ENCODE results near the gene ABLIM1.

Gene ABLIM1

GRCh38 chr10:114645706-114646105 is 12.4 kb downstream of the ABLIM1 start:
- no peak for DNase-seq

GRCh38 chr10:114643158-114643557 is 14.9 kb downstream of the ABLIM1 start:
- DNase-seq: no peak

DNA sequence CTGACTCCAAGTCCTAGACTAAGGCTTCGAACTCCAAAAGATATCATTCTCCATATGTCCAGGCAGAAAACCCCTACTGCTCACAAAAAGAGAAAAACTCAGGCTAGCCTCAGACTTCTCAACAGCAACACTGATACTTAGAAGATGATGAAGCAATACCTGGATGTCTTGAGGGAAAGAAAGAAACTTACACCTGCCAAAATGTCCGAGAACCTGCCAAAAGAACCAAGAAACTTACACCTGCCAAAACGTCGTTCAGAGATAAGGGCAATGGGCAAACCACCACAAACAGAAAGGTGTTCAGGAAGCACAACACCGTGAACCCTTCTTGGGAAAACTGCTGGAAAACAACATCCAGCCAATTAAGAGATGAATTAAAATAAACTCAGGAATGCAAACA is 15.3 kb downstream of the ABLIM1 start:
- DNase-seq: no peak

DNA sequence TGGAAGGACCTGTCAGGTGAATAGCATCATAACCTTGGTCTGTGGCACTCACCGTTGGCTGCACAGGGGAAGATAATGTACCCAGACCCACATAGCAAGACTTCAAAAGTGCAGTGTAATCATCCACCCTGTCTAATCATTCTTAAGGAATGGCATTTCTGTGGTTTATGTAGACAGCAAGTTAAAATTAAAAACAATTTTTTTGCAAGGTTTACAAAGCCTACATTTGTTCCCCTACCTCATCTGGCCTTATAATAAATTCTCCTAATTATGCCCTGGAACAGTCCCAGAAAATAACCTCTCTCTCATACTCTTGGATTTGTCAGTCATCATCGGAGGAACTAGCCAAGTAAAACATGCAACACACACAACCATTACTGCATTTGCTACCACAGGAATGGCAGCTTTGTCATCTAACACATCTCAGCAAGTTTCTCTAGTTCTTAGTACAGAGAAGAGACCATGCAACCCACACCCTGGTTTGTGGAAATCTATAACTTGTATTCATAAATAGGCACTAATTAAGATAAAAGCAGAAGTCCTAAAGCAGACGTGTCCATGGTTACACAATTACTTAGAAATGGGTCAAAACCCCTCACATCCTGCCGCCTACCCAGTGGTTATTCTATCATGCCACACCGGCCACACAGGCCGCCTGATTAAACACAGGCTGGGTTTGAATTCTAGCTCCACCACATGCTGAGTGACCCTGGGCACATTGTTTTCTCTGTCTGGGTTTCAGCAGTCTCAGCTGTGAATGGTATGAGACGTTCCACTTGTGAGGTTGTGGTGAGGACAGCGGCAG is 19.1 kb downstream of the ABLIM1 start:
- DNase-seq: no peak

DNA sequence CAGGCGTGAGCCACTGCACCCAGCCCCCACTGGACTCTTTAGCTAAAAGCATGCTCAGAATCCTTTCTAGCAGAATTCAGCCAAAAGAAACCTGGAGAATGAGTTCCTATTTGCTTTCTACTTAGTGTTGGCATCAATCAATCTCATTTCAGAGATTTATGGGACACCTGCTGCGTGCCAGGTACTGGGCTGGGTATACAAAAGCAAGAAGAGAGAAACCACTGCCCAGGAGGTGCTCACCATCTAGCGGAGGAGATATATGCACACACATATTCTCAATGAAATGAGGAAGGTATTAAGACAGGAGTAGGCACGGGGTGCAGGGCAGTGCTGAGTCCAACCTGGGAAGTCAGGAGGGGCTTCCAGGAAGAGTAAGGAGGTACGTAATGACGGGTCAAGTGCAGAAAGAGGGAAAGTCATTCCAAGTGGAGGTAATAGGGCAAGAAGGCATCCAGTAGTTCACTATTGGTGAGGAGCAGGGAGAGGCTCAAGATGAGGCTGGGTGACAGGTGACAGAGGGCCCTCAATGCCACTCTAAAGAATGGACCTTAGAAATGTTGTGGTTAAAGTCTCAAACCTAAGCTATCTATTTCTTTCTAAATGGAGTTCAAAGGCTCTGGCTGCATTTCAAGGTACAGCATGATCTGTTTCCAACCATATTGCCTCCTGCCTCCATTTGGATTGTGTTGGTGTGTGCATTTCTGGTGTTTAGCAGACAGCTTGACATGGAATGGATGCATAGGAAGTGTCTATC is 22.1 kb downstream of the ABLIM1 start:
- DNase-seq: no peak

- no peak for DNase-seq
These were observed 23.0 kb downstream of the ABLIM1 start for GRCh38 chr10:114635101-114635500.

DNA sequence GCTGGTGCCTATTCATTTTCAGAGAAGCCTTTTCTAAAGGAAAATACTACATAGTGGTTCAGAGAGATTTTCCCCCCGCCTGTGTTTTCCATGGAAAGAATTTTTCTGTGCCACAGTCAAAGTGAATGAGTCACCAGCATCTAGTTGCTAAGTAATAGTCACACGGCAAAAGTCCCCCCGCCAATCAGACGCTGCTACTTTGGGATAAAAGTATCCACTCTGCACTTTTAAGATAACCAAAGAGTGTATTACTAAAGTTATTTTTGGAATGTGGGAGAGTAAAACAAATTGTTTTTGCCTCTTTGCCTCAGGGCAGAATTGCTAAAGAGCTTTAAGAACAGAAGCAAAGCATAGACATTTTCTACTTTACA is 23.5 kb downstream of the ABLIM1 start:
- DNase-seq: no peak

- no peak for DNase-seq
These were observed 25.0 kb downstream of the ABLIM1 start for GRCh38 chr10:114632869-114633715.

DNA sequence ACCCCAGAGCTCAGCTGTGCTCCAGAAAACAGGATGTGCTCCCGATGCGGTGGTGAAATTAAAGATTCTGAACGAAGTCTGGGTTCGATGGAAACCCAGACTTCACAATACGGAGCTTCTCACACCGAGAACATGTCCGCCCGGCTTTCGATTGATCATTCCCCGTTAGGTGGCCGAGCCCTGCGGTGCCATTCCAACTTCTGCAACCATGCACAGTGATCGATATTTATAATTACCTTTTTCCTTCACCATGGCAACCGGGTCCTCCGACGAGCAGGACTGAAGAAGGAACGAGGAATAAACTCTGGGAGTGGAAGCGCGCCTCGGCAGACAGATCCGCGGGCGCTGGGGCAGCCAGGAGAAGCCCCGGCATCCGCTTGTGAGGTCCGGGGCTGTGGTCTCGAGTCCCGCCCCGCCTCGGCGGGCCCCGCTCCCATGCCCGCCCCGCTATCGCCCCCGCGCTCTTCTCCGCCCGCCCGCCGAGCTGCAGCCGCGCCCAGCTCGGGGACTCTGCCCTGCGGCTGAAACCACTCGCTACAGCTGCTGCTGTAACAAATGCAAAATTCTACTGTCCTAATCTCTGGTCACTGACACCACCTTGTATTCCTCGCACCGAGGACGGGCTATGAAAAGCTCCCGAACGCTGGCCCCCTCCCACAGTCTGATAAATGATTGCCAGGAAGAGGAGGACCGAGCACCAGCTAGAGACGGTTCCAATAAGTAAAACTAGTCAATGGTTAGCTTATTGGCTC is 26.2 kb downstream of the ABLIM1 start:
- no peak for DNase-seq

DNA sequence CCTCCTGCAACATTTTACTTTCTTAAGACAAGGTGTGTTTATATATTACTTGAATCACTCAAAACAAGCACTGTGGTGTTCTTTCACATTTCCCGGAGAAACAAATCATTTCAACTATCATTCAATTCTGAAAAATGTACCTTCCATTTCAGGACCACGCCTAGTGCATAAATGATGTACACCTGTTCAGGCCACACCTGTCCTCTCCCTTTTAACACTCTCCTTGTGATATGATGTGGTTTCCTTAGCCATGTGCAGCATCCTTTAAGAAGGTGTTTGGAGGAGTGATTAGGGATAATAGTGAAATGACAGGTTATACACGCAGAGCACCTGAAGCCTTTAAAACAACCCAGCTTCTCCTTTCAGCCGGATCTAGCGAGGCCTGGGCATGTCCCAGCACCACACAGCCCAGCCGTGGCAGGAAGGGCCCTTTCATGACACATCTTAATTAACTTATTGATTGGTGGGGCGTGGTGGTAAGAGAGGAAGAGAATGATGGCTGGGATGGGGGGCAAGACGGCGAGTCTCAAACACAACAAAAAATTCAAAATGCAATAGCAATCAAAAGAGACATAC is 26.9 kb downstream of the ABLIM1 start:
- no peak for DNase-seq

DNA sequence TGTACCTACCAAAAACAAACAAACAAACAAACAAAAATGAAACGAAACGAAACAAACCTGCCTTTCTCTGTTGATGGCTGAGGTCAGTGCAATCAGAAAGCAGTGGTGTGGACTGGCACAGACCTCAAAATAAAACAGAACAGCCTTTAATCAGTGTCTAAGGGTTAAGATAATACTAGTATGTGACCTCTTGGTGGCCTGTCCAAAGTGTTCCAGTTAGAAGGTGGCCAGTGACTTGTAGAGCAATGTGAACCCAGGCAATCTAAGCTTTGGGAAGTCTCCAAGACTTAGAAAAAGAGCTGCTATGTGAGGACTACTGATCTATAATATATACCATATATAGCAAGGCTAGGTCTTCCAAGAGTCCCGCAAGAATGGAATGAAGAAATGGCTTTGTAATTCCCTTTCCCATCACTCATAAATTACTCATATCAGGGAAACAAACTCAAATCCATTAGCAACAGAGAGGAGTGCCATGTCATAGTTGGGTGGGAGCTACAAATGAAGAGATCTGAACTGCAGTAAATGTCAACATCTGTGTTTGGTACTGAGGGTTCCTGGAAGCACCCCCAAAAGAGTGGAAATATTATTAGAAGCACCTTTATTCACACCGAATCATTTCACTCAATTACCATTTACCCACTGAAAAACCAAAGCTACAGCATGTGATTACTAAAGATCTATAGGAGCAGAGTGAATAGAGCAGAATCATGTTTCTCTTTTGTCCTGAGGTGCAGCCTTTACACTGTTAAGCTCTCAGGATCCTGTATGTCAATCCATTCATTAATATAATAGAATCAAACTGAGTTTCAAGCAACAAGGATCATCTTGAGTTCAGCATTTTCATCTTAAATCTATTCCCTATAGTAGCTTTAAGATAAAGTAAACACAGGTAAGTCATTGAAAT is 28.0 kb downstream of the ABLIM1 start:
- DNase-seq: no peak

- no peak for DNase-seq
These were observed 28.8 kb downstream of the ABLIM1 start for GRCh38 chr10:114629083-114629823.

- DNase-seq: no peak
These were observed 30.0 kb downstream of the ABLIM1 start for GRCh38 chr10:114628106-114628505.

GRCh38 chr10:114626841-114627240 is 31.2 kb downstream of the ABLIM1 start:
- no peak for DNase-seq

- no peak for DNase-seq
These were observed 32.9 kb downstream of the ABLIM1 start for GRCh38 chr10:114624951-114625780.

GRCh38 chr10:114624422-114624821 is 33.7 kb downstream of the ABLIM1 start:
- no peak for DNase-seq

- no peak for DNase-seq
These were observed 34.3 kb downstream of the ABLIM1 start for GRCh38 chr10:114623661-114624294.

GRCh38 chr10:114623155-114623554 is 34.9 kb downstream of the ABLIM1 start:
- no peak for DNase-seq

DNA sequence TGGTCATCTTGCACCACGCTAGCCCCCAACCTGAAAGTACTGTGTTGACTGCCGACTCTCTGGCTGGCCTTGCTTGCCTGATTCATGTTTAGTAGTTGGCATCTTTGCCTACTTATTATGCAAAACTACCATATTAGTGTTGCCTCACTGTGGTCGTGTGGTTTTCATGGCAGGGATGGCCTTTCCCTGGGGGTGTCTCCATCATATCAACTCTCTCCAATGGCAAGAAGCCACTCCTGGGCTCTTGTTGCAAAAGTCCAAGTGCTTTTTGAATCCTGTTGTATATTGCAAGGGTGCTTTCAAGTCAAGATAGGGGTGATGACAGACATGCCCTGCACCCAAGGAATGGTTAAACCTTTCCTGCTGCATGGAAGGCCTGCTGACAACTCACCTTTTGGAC is 39.4 kb downstream of the ABLIM1 start:
- no peak for DNase-seq
